Activated CD8-positive, alpha-beta memory T cell treated with anti-CD3 and anti-CD28 coated beads, Interleukin-2, amount 50 U/mL, for 24 hours (primary cell): Measurements from ENCODE around the gene PRKG1.
"Not testable (repeated sequence)": the region's sequence is repeated elsewhere in the genome, so short reads cannot be mapped to it uniquely, and the experiment has no call there.

Experiments
- DNase-seq: peaks from one replicate; pipeline ENCODE4 v3.0.0-alpha.2; 2020; ENCODE audit errors: extremely low read depth

The PRKG1 gene

GRCh38 chr10:51321980-51322379 is 247.7 kb downstream of the PRKG1 start:
- no peak for DNase-seq

- DNase-seq = no peak
Measured at GRCh38 chr10:51325649-51326048, 251.4 kb downstream of the PRKG1 start.

- no peak for DNase-seq
Measured at GRCh38 chr10:51326174-51326573, 251.9 kb downstream of the PRKG1 start.

- no peak for DNase-seq
Measured at GRCh38 chr10:51327432-51327831, 253.1 kb downstream of the PRKG1 start.

- DNase-seq = no peak
Measured at GRCh38 chr10:51340366-51340765, 266.1 kb downstream of the PRKG1 start.

GRCh38 chr10:51340845-51341610 is 266.7 kb downstream of the PRKG1 start:
- DNase-seq = no peak

- not testable (repeated sequence) for DNase-seq
Measured at GRCh38 chr10:51341745-51342144, 267.5 kb downstream of the PRKG1 start.

GRCh38 chr10:51342381-51342780 is 268.1 kb downstream of the PRKG1 start:
- no peak for DNase-seq

- DNase-seq = no peak
Measured at GRCh38 chr10:51343391-51343790, 269.1 kb downstream of the PRKG1 start.

GRCh38 chr10:51344371-51344770 is 270.1 kb downstream of the PRKG1 start:
- DNase-seq = no peak

GRCh38 chr10:51348622-51349021 is 274.3 kb downstream of the PRKG1 start:
- DNase-seq = no peak

- no peak for DNase-seq
Measured at GRCh38 chr10:51357170-51357569, 282.9 kb downstream of the PRKG1 start.

- no peak for DNase-seq
Measured at GRCh38 chr10:51358227-51358626, 283.9 kb downstream of the PRKG1 start.

- no peak for DNase-seq
Measured at GRCh38 chr10:51363415-51363814, 289.1 kb downstream of the PRKG1 start.

- no peak for DNase-seq
Measured at GRCh38 chr10:51364674-51365073, 290.4 kb downstream of the PRKG1 start.

GRCh38 chr10:51366044-51366443 is 291.8 kb downstream of the PRKG1 start:
- no peak for DNase-seq

GRCh38 chr10:51367127-51367526 is 292.8 kb downstream of the PRKG1 start:
- no peak for DNase-seq

GRCh38 chr10:51367694-51368093 is 293.4 kb downstream of the PRKG1 start:
- no peak for DNase-seq

- DNase-seq = no peak
Measured at GRCh38 chr10:51368943-51369342, 294.7 kb downstream of the PRKG1 start.

GRCh38 chr10:51369903-51370302 is 295.6 kb downstream of the PRKG1 start:
- DNase-seq = no peak

- DNase-seq = no peak
Measured at GRCh38 chr10:51371743-51372142, 297.5 kb downstream of the PRKG1 start.

- DNase-seq = no peak
Measured at GRCh38 chr10:51375790-51376189, 301.5 kb downstream of the PRKG1 start.

- no peak for DNase-seq
Measured at GRCh38 chr10:51377070-51377931, 303.0 kb downstream of the PRKG1 start.
